GM11168 (cell line): ENCODE measurements around the gene CTNS.

Experiments
- in situ Hi-C: fragments of 300-500 bp; cut with MboI; formaldehyde crosslinking; loops from one replicate; pipeline ENCODE4 v1.12.0; 2022; ENCODE audit warnings: low sequenced_read_pairs; ENCODE audit not compliant: unreplicated experiment

CTNS gene

GRCh38 chr17:3636154-3636907 is at the start of gene CTNS, which contains the start of gene SHPK:
TSS of gene CTNS (plus strand) at chr17:3636760. CDS start at chr17:3640207, 3,447 bp downstream.
TSS of gene SHPK (minus strand) at chr17:3636250. CDS start at chr17:3636219, 31 bp downstream.
- in situ Hi-C loops, result no loop called here

- in situ Hi-C loops, result no loop called here
Measured at GRCh38 chr17:3589784-3590183, 46.8 kb upstream of the CTNS start.

- in situ Hi-C loops, result no loop called here
Measured at GRCh38 chr17:3590231-3590630, 46.3 kb upstream of the CTNS start.

GRCh38 chr17:3590768-3591167 is 45.8 kb upstream of the CTNS start:
- in situ Hi-C loops, result no loop called here

- in situ Hi-C loops, result no loop called here
Measured at GRCh38 chr17:3592216-3592860, 44.2 kb upstream of the CTNS start.

- in situ Hi-C loops, result no loop called here
Measured at GRCh38 chr17:3593384-3593783, 43.2 kb upstream of the CTNS start.

GRCh38 chr17:3594051-3594800 is 42.3 kb upstream of the CTNS start:
- in situ Hi-C loops, result no loop called here

GRCh38 chr17:3594976-3595375 is 41.6 kb upstream of the CTNS start:
- in situ Hi-C loops, result no loop called here

- in situ Hi-C loops, result no loop called here
Measured at GRCh38 chr17:3596804-3597464, 39.6 kb upstream of the CTNS start.

- in situ Hi-C loops, result no loop called here
Measured at GRCh38 chr17:3598078-3598477, 38.5 kb upstream of the CTNS start.

GRCh38 chr17:3600529-3601205 is 35.9 kb upstream of the CTNS start:
- in situ Hi-C loops, result no loop called here

- in situ Hi-C loops, result no loop called here
Measured at GRCh38 chr17:3602499-3602898, 34.1 kb upstream of the CTNS start.

GRCh38 chr17:3603119-3603869 is 33.3 kb upstream of the CTNS start:
- in situ Hi-C loops, result no loop called here

GRCh38 chr17:3603870-3604259 is 32.7 kb upstream of the CTNS start:
- in situ Hi-C loops, result no loop called here

GRCh38 chr17:3609689-3610088 is 26.9 kb upstream of the CTNS start:
- in situ Hi-C loops, result no loop called here

- in situ Hi-C loops, result no loop called here
Measured at GRCh38 chr17:3610523-3610922, 26.0 kb upstream of the CTNS start.

GRCh38 chr17:3613124-3613523 is 23.4 kb upstream of the CTNS start:
- in situ Hi-C loops, result no loop called here

- in situ Hi-C loops, result no loop called here
Measured at GRCh38 chr17:3615160-3615870, 21.2 kb upstream of the CTNS start.
